HFF-Myc (cell line): ENCODE data around the gene THADA.
"Not testable (repeated sequence)": the region's sequence is repeated elsewhere in the genome, so short reads cannot be mapped to it uniquely, and the experiment has no call there.

ENCODE experiments used
- DNase-seq: peaks from one replicate; pipeline ENCODE4 v3.0.0-alpha.2; 2011; ENCODE audit warnings: low read depth; ENCODE audit errors: extremely low read depth
- H3K4me3 ChIP-seq: replicated peaks from 2 replicates; pipeline ENCODE4 v1.5.1; 2011; ENCODE audit warnings: low read depth, mild to moderate bottlenecking, control low read depth, low read length
- TF ChIP-seq, protein P1 (sequence below): IDR thresholded peaks from 2 replicates; pipeline ENCODE4 v1.5.1; 2012; ENCODE audit warnings: mild to moderate bottlenecking, low read depth, low read length, control low read depth; ENCODE audit errors: missing control alignments

Gene THADA, protein sequence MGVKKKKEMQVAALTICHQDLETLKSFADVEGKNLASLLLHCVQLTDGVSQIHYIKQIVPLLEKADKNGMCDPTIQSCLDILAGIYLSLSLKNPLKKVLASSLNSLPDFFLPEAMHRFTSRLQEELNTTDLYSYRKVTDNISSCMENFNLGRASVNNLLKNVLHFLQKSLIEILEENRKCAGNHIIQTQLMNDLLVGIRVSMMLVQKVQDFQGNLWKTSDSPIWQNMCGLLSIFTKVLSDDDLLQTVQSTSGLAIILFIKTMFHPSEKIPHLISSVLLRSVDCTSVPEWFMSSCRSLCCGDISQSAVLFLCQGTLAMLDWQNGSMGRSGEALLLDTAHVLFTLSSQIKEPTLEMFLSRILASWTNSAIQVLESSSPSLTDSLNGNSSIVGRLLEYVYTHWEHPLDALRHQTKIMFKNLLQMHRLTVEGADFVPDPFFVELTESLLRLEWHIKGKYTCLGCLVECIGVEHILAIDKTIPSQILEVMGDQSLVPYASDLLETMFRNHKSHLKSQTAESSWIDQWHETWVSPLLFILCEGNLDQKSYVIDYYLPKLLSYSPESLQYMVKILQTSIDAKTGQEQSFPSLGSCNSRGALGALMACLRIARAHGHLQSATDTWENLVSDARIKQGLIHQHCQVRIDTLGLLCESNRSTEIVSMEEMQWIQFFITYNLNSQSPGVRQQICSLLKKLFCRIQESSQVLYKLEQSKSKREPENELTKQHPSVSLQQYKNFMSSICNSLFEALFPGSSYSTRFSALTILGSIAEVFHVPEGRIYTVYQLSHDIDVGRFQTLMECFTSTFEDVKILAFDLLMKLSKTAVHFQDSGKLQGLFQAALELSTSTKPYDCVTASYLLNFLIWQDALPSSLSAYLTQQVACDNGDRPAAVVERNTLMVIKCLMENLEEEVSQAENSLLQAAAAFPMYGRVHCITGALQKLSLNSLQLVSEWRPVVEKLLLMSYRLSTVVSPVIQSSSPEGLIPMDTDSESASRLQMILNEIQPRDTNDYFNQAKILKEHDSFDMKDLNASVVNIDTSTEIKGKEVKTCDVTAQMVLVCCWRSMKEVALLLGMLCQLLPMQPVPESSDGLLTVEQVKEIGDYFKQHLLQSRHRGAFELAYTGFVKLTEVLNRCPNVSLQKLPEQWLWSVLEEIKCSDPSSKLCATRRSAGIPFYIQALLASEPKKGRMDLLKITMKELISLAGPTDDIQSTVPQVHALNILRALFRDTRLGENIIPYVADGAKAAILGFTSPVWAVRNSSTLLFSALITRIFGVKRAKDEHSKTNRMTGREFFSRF (N-terminal part only)

DNA sequence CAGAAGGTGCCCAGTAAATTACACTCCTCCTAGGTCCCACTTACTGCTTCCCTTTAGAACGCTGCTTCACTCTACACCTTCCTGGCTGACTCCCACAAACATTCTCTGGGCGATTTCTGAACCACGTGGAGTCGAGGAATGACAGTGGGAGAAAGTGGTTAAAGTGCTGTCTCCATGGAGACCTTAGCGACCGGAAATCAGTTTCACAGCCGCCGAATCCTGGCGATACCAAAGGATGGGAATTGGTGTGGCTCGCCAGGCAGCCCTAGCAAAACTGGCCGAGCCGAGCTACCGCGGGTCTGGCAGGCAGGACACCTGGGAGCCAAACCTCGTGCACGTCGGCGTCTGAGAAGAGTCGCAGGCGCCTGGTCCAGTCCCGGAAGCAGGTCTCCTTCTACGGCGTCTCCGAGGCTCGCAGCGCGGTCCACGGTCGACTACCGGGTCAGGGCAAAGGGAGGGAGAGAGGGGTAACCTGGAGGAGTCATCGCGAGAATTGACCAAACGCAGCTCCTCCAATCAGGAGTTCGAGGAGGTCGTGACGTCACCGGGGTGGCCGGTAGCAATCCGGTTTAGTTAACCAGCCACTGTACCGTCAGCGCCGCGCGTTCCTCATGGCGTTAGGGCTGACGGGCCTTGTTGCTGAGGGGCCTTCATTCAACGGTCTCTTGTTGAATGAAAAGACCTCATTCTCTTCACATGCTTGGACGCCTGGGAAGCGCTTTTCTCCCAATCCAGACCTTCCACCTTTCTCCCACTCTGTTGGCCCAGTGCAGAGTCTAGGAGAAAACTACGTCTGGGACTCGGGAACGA is at the start of gene THADA:
THADA (minus strand) TSS at position 436 of the 810 bp plus-strand sequence. CDS start 3,646 bp downstream, outside the sequence.
- TF ChIP-seq, protein P1, sequence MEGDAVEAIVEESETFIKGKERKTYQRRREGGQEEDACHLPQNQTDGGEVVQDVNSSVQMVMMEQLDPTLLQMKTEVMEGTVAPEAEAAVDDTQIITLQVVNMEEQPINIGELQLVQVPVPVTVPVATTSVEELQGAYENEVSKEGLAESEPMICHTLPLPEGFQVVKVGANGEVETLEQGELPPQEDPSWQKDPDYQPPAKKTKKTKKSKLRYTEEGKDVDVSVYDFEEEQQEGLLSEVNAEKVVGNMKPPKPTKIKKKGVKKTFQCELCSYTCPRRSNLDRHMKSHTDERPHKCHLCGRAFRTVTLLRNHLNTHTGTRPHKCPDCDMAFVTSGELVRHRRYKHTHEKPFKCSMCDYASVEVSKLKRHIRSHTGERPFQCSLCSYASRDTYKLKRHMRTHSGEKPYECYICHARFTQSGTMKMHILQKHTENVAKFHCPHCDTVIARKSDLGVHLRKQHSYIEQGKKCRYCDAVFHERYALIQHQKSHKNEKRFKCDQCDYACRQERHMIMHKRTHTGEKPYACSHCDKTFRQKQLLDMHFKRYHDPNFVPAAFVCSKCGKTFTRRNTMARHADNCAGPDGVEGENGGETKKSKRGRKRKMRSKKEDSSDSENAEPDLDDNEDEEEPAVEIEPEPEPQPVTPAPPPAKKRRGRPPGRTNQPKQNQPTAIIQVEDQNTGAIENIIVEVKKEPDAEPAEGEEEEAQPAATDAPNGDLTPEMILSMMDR = no peak
- DNase-seq = peak; percentile 99
- H3K4me3 ChIP-seq = peak within 1 kb of the TSS; percentile 81

DNA sequence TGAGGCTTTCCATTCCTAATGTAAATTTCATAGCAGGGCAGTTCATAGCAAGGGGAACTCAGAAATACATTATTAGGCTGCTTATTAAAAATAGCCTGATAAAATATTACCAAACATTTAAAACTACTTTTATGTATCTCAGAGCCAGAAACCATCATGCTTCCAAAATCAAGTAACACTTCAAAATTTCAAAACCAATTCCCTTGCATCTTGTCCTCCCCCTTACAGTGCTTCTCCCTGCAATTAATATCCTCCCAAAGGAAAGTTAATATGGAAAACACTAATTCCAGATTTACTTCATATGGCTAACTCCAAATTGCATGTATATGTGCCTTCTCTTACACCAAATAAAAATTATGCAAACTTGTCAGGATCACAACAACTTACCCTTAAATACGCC is 47.8 kb upstream of the THADA start:
- TF ChIP-seq, protein P1 = no peak

GRCh38 chr2:43642363-43642762 is 46.5 kb upstream of the THADA start:
- DNase-seq = no peak
- TF ChIP-seq, protein P1 = no peak
- H3K4me3 ChIP-seq = no peak overlapping the region

More for the DNA sequence above, 47.8 kb upstream of the THADA start:
- DNase-seq = no peak
- no peak overlapping the region for H3K4me3 ChIP-seq

DNA sequence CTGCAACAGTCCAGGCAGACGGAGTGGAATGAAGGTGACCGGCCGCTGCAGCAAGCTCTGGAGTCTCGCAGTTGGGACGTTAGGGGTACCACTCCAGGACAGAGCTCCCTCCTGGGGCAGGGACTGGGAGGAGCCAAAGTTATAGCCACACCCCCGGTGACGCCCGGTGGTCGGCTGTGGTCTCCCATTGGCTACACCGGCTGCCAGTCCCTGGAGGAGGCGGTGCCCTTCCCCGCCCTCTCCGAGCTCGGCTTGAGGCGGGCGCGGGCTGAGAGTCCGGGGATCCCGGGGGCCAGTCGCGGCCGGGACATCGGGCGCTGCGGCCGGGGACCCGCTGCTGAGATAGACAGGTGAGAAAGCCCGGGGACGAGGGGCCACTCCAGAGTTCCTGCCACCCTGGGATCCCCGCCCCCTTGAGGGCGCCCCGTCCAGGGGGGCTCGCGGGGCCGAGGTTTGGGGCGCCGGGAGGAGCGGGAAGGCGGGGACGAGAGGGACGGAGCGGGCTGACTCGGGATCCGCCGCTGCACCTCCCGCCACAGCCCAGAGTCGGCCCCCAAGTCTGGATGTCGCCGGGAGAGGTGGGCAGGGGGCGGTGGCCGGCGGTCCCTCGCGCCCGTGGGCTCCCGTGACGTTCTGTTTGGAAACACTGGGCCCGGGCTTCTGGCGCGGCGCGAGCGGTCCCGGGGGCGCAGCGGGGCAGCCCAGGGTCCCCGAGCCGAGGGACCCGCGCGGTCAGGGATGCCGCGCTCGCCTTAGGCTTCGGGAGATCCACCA is 41.4 kb upstream of the THADA start, which contains the start of gene PLEKHH2:
PLEKHH2 (plus strand) TSS at position 231 of the 774 bp plus-strand sequence. CDS start 7,414 bp downstream, outside the sequence.
- TF ChIP-seq, protein P1 = no peak
- H3K4me3 ChIP-seq = peak within 1 kb of the TSS; percentile 73
- DNase-seq = peak; percentile 59

GRCh38 chr2:43636621-43637020 is 40.8 kb upstream of the THADA start:
- DNase-seq = no peak
- TF ChIP-seq, protein P1 = no peak
- peak overlapping the region; percentile 73 for H3K4me3 ChIP-seq

DNA sequence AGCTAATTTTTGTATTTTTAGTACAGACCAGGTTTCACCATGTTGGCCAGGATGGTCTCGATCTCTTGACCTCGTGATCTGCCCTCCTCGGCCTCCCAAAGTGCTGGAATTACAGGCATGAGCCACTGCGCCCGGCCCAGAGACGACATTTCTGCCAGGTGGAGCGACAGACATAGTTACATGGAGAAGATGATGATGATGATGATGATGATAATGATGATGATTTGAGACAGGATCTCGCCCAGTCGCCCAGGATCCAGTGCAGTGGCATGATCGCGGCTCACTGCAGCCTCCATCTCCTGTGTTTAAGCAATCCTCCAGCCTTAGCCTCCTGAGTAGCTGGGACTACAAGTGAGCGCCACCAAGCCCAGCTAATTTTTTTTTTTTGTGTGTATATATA is 40.3 kb upstream of the THADA start:
- not testable (repeated sequence) for H3K4me3 ChIP-seq, DNase-seq
